Endothelial cell of umbilical vein (primary cell): ENCODE data around the gene IQCE. TPM values are rescaled to one million over a fixed set of nuclear protein-coding genes. Genes with fewer than 3 reads are reported as not detected.

ENCODE experiments used
- BruUV-seq: library from RNA; stranded (reverse); fragments of 400-500 nt; replicated peaks from 2 replicates; lab custom pipeline; 2021; lab: Mats Ljungman, UMichigan
- CTCF ChIA-PET: fragments of 300-600, 350-600 bp; sonication (Branson Sonifier 250); formaldehyde crosslinking; loops from one replicate; lab custom pipeline; 2021; ENCODE audit warnings: antibody characterized with exemption, inconsistent platforms; lab: Charles Lee
- POLR2A ChIA-PET: fragments of 300-600, 350-600 bp; sonication (Branson Sonifier 250); formaldehyde crosslinking; loops from one replicate; lab custom pipeline; 2021; ENCODE audit warnings: antibody characterized with exemption, inconsistent platforms; lab: Charles Lee
- DNase-seq: peaks from one replicate; pipeline ENCODE4 v3.0.0-alpha.2; 2011; ENCODE audit warnings: low read depth, low spot score
- FAIRE-seq: peaks from 2 replicates; lab custom pipeline; 2011; peaks lifted over from hg19 to GRCh38; lab: Jason Lieb, UNC
- H2AFZ ChIP-seq: 2 replicates; pipeline ENCODE4 v1.6.0; 2012; ENCODE audit warnings: low read depth, low read length, control low read depth, inconsistent platforms
- H3K27ac ChIP-seq: 2 replicates; pipeline ENCODE4 v1.5.1; 2011; ENCODE audit warnings: low read depth, mild to moderate bottlenecking, control low read depth, low read length, moderate library complexity; ENCODE audit not compliant: insufficient read depth
- H3K27me3 ChIP-seq, 2 experiments: 2 replicates each; pipeline versions ENCODE4 v1.6.0 to v1.6.1; 2011; ENCODE audit warnings: low read length in 2 of 2, mixed read lengths in 1 of 2; ENCODE audit not compliant: control insufficient read depth in 2 of 2, insufficient read depth in 2 of 2
- H3K36me3 ChIP-seq, 2 experiments: 2 replicates in 1 of 2; 3 replicates in 1 of 2; pipeline ENCODE4 v1.5.1; 2011; ENCODE audit warnings: low read length in 2 of 2, mild to moderate bottlenecking in 1 of 2, moderate library complexity in 1 of 2; ENCODE audit not compliant: control insufficient read depth in 2 of 2, insufficient read depth in 2 of 2; ENCODE audit errors: extremely low read depth in 1 of 2
- H3K4me1 ChIP-seq: 3 replicates; pipeline ENCODE4 v1.5.1; 2011; ENCODE audit warnings: mild to moderate bottlenecking, low read length; ENCODE audit not compliant: control insufficient read depth, insufficient read depth; ENCODE audit errors: extremely low read depth
- H3K4me2 ChIP-seq: 2 replicates; pipeline ENCODE4 v1.6.1; 2011; ENCODE audit warnings: low read length, control low read depth, mixed read lengths; ENCODE audit not compliant: insufficient read depth
- H3K4me3 ChIP-seq, 3 experiments: fragments of 200-600 bp in 1 of 3; sonication (generic), shearing (Covaris generic) in 1 of 3; replicated peaks in 1 of 3; 2 replicates each; pipeline ENCODE4 v1.5.1; 2011 to 2016; ENCODE audit warnings: control low read depth in 3 of 3, low read length in 3 of 3, mild to moderate bottlenecking in 2 of 3, inconsistent platforms in 1 of 3, low read depth in 1 of 3, moderate library complexity in 1 of 3; ENCODE audit not compliant: insufficient read depth in 1 of 3
- H3K79me2 ChIP-seq: 2 replicates; pipeline ENCODE4 v1.6.0; 2012; ENCODE audit warnings: low read length, inconsistent platforms; ENCODE audit not compliant: control insufficient read depth, insufficient read depth
- H3K9ac ChIP-seq: replicated peaks from 2 replicates; pipeline ENCODE3; 2011; ENCODE audit warnings: low read length, control low read depth; ENCODE audit not compliant: insufficient read depth; ENCODE audit errors: extremely low read depth
- H3K9me1 ChIP-seq: replicated peaks from 3 replicates; pipeline ENCODE4 v1.6.0; 2011; ENCODE audit warnings: mild to moderate bottlenecking, low read length; ENCODE audit not compliant: control insufficient read depth, insufficient read depth; ENCODE audit errors: extremely low read depth
- H3K9me3 ChIP-seq: replicated peaks from 2 replicates; pipeline ENCODE4 v1.5.1; 2012; ENCODE audit warnings: low read length, inconsistent platforms; ENCODE audit not compliant: control insufficient read depth, insufficient read depth
- H4K20me1 ChIP-seq: replicated peaks from 2 replicates; pipeline ENCODE3; 2011; ENCODE audit warnings: mild to moderate bottlenecking, low read length; ENCODE audit not compliant: control insufficient read depth, insufficient read depth; ENCODE audit errors: extremely low read depth
- CTCF ChIP-seq, 2 donors: IDR thresholded peaks; 1 replicate in 1 of 2; 2 replicates in 1 of 2; pipeline ENCODE4 v1.5.1; 2011; ENCODE audit warnings: low read length in 2 of 2, mild to moderate bottlenecking in 2 of 2, moderate library complexity in 2 of 2, control low read depth in 1 of 2, inconsistent platforms in 1 of 2, low read depth in 1 of 2; ENCODE audit not compliant: insufficient read depth in 1 of 2; ENCODE audit errors: extremely low read depth in 1 of 2
- EZH2 ChIP-seq: IDR thresholded peaks from 2 replicates; pipeline ENCODE4 v1.6.1; 2012; ENCODE audit warnings: borderline replicate concordance, low read depth, mild to moderate bottlenecking, moderate library complexity, low read length, inconsistent platforms; ENCODE audit not compliant: severe bottlenecking
- GATA2 ChIP-seq: IDR thresholded peaks from 2 replicates; pipeline ENCODE4 v1.7.0; 2011; ENCODE audit warnings: low read depth, mild to moderate bottlenecking, moderate library complexity, mixed read lengths, low read length; ENCODE audit not compliant: insufficient read length, insufficient read depth
- JUN ChIP-seq: IDR thresholded peaks from 2 replicates; pipeline ENCODE4 v1.6.1; 2011; ENCODE audit warnings: borderline replicate concordance, low read depth; ENCODE audit not compliant: insufficient read length, insufficient read depth
- MYC ChIP-seq: IDR thresholded peaks from one replicate; pipeline ENCODE4 v1.6.1; 2011; ENCODE audit warnings: mild to moderate bottlenecking, low read depth, low read length
- POLR2AphosphoS5 ChIP-seq: IDR thresholded peaks from 2 replicates; pipeline ENCODE4 v1.6.1; 2012; ENCODE audit warnings: low read depth, mild to moderate bottlenecking, control low read depth, low read length, moderate library complexity; ENCODE audit not compliant: insufficient read depth
- dilution Hi-C: fragments of 300-500 bp; cut with MboI; formaldehyde crosslinking; loops from one replicate; pipeline ENCODE4 v1.15.0; 2019; ENCODE audit warnings: low sequenced_read_pairs; ENCODE audit not compliant: extremely low pct_ligation_motif_present
- intact Hi-C: fragments of 100-400 bp; cut with micrococcal nuclease; formaldehyde crosslinking; loops from one replicate; pipeline ENCODE4 v1.10.0; 2022
- polyA plus RNA-seq, 4 experiments: library from polyadenylated mRNA; depleted of rRNA in 3 of 4; stranded (reverse) in 3 of 4; unstranded in 1 of 4; fragments of >200 nt; gene quantifications; 2 replicates each; pipeline versions ENCODE4 v1.2.1 to v1.2.3, GENCODE V29; 2011 to 2012; ENCODE audit warnings: missing spikeins in 1 of 4
- total RNA-seq: library from RNA; stranded (reverse); gene quantifications from 2 replicates; pipeline ENCODE4 v1.2.3, GENCODE V29; 2021

Gene IQCE
- total and polyA plus RNA-seq, 2 donors (not counting 3 experiments of a cell fraction or from before 2014, with no cell fraction given), result 4.9 to 14.5 TPM

- dilution Hi-C loops (no loop called here), intact Hi-C loops (loop anchor here (5.0 kb wide), 2 partner anchors 72 to 122 kb away; no protein-coding TSS in a partner anchor)
- H3K4me1 ChIP-seq, result peaks cover 41% of the 10 kb centered on the region
- DNase-seq (no peak), FAIRE-seq (no peak)
- CTCF ChIA-PET, result interaction anchor here (0.6 to 5.4 kb wide), 6 partner anchors 16 to 66 kb away, joined by 3 to 55 read pairs (median 4); no protein-coding TSS in a partner anchor
- H4K20me1 ChIP-seq, result no peaks in the 10 kb centered on the region
- H3K9ac ChIP-seq, result no peak overlapping the region
- POLR2A ChIA-PET, result no interaction called here
- H3K4me2 ChIP-seq, result no peak overlapping the region
- no peak overlapping the region for H2AFZ ChIP-seq
- H3K27ac ChIP-seq, result peak overlapping the region; percentile 60
- H3K36me3 ChIP-seq, result peaks cover 10 to 19% of the 10 kb centered on the region in 2 experiments
- no peak for TF ChIP-seq CTCF (IDR thresholded peaks at IDR 0.05; ENCODE audit: extremely low read depth in 1 of 2, insufficient read depth in 1 of 2, low read depth in 1 of 2, low read length in 2 of 2)
- no peak for TF ChIP-seq MYC
- TF ChIP-seq JUN, result no peak
- no peak for TF ChIP-seq POLR2AphosphoS5
- TF ChIP-seq EZH2, result no peak
- TF ChIP-seq GATA2, result no peak
- peaks cover 57% of the 10 kb centered on the region for H3K79me2 ChIP-seq
- no TSS peak for BruUV-seq
- no peak overlapping the region for H3K4me3 ChIP-seq
- H3K27me3 ChIP-seq, result no peaks in the 10 kb centered on the region
- no peaks in the 10 kb centered on the region for H3K9me1 ChIP-seq
- no peaks in the 10 kb centered on the region for H3K9me3 ChIP-seq
Measured at GRCh38 chr7:2644220-2644561, 85.4 kb downstream of the IQCE start.
